AG04450 (cell line): ENCODE data around the gene CELSR2. TPM values are rescaled to one million over a fixed set of nuclear protein-coding genes. Genes with fewer than 3 reads are reported as not detected.
A peak's percentile ranks its signal among the peaks of the same experiment; 100 is the strongest.

Experiments used
- CTCF ChIA-PET: fragments of 300-600, 350-600 bp; formaldehyde crosslinking; extraction: SDS; loops from one replicate; lab custom pipeline; 2022; ENCODE audit warnings: antibody characterized with exemption, inconsistent platforms; lab: Charles Lee
- POLR2A ChIA-PET: fragments of 350-600 bp; formaldehyde crosslinking; extraction: SDS; loops from one replicate; lab custom pipeline; 2021; ENCODE audit warnings: antibody characterized with exemption, inconsistent platforms; lab: Yijun Ruan, JAX
- DNase-seq: peaks from one replicate; pipeline ENCODE4 v3.0.0-alpha.2; 2011; ENCODE audit warnings: low read depth, low spot score
- H3K27ac ChIP-seq: one replicate; pipeline ENCODE4 v1.5.1; 2012; ENCODE audit warnings: low read depth, low read length, control low read depth
- H3K27me3 ChIP-seq: one replicate; pipeline ENCODE4 v1.6.0; 2012; ENCODE audit warnings: low read length; ENCODE audit not compliant: control insufficient read depth, insufficient read depth
- H3K4me3 ChIP-seq: 2 replicates; pipeline ENCODE4 v1.5.1; 2011; ENCODE audit warnings: mild to moderate bottlenecking, low read depth, low read length, control low read depth
- H3K9me3 ChIP-seq: 2 replicates; pipeline ENCODE4 v1.5.1; 2012; ENCODE audit warnings: low read length; ENCODE audit not compliant: control insufficient read depth, insufficient read depth
- CTCF ChIP-seq: IDR thresholded peaks from 2 replicates; pipeline ENCODE4 v1.5.1; 2011; ENCODE audit warnings: low read depth, low read length, control low read depth, inconsistent platforms
- polyA plus RNA-seq: library from polyadenylated mRNA; depleted of rRNA; stranded (reverse); fragments of >200 nt; gene quantifications from 2 replicates; pipeline ENCODE4 v1.2.3, GENCODE V29; 2011

Gene CELSR2
- polyA plus RNA-seq, 1 experiment: 1.1 TPM

GRCh38 chr1:109251277-109252166 lies 2.2 kb downstream of the CELSR2 start:
- H3K9me3 ChIP-seq: peaks cover 17% of the 10 kb centered on the region
- POLR2A ChIA-PET: interaction anchor here (1.5 kb wide), 1 partner anchor 12 kb away, joined by 3 read pairs; no protein-coding TSS in a partner anchor
- H3K4me3 ChIP-seq: no peak overlapping the region
- CTCF ChIA-PET: interaction anchor here (1.4 kb wide), 1 partner anchor 12 kb away, joined by 3 read pairs; no protein-coding TSS in a partner anchor
- DNase-seq: no peak
- no peaks in the 10 kb centered on the region for H3K27me3 ChIP-seq
- TF ChIP-seq CTCF: no peak
- no peak overlapping the region for H3K27ac ChIP-seq

GRCh38 chr1:109252167-109252892 lies 3.0 kb downstream of the CELSR2 start:
- no peak overlapping the region for H3K27ac ChIP-seq
- POLR2A ChIA-PET: interaction anchor here (1.5 kb wide), 1 partner anchor 13 kb away, joined by 3 read pairs; no protein-coding TSS in a partner anchor

GRCh38 chr1:109252893-109253802 lies 3.8 kb downstream of the CELSR2 start:
- DNase-seq: no peak
- Histone ChIP-seq H3K27me3 (no peaks in the 10 kb centered on the region), H3K4me3 (no peak overlapping the region), H3K27ac (peak overlapping the region; percentile 39), H3K9me3 (peaks cover 17% of the 10 kb centered on the region)
- ChIA-PET POLR2A (interaction anchor here (1.0 kb wide), 1 partner anchor 30 kb away, joined by 4 read pairs; the partner anchor contains the start of gene PSRC1), CTCF (interaction anchor here (1.0 to 2.3 kb wide), 5 partner anchors 11 to 279 kb away, joined by 3 to 17 read pairs (median 6); no protein-coding TSS in a partner anchor)
- no peak for TF ChIP-seq CTCF

More at GRCh38 chr1:109252167-109252892, 3.0 kb downstream of the CELSR2 start:
- peaks cover 17% of the 10 kb centered on the region for H3K9me3 ChIP-seq
- no peak for TF ChIP-seq CTCF
- CTCF ChIA-PET: interaction anchor here (1.1 to 2.3 kb wide), 3 partner anchors 12 to 147 kb away, joined by 3 to 11 read pairs (median 3); no protein-coding TSS in a partner anchor
- no peaks in the 10 kb centered on the region for H3K27me3 ChIP-seq
- no peak overlapping the region for H3K4me3 ChIP-seq
- DNase-seq: no peak

GRCh38 chr1:109253803-109254620 lies 4.7 kb downstream of the CELSR2 start:
- Histone ChIP-seq H3K4me3 (no peak overlapping the region), H3K9me3 (peaks cover 17% of the 10 kb centered on the region), H3K27ac (peak overlapping the region; percentile 39), H3K27me3 (no peaks in the 10 kb centered on the region)
- ChIA-PET CTCF (interaction anchor here (0.6 to 2.3 kb wide), 5 partner anchors 10 to 287 kb away, joined by 3 to 17 read pairs (median 6); no protein-coding TSS in a partner anchor), POLR2A (interaction anchor here (1.0 kb wide), 1 partner anchor 29 kb away, joined by 4 read pairs; the partner anchor contains the start of gene PSRC1)
- DNase-seq: no peak
- 0 out of 2 replicates have a peak, but pooled peaks have one; percentile 3 for TF ChIP-seq CTCF
